22Rv1 (cell line): Measurements from ENCODE around the gene MOGAT2.
"Not testable (repeated sequence)": the region's sequence is repeated elsewhere in the genome, so short reads cannot be mapped to it uniquely, and the experiment has no call there.

Source experiments
- H3K27ac ChIP-seq: fragments of 450-650 bp; 2 replicates; pipeline ENCODE4 v1.5.1; 2017
- ZFX ChIP-seq: fragments of 450-650 bp; IDR thresholded peaks from 2 replicates; pipeline ENCODE4 v1.6.1; 2017; ENCODE audit warnings: antibody characterized with exemption, borderline replicate concordance
- TF ChIP-seq, protein P1 (sequence below): fragments of 450-650 bp; IDR thresholded peaks from 2 replicates; pipeline ENCODE4 v1.5.1; 2017; ENCODE audit warnings: mild to moderate bottlenecking

The MOGAT2 gene

DNA sequence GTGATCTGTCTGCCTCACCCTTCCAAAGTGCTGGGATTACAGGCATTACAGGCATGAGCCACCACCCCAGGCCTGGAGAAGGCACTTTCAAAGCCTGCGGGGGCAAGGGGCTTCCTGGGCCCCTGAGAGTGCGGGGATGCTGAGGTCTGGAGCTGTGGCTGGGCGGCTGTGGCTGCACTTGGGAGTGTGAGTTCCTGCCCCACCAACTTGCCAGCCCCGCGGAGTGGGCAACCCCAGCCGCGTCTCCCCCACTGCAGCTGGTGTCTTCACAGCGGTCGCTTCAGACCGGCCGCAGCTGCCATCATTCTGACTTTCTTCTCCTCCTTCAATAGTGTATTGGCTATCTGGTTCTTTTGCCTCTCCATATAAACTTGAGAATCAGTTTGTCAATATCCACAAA is 38.1 kb upstream of the MOGAT2 start:
- no peak for TF ChIP-seq ZFX
- TF ChIP-seq, protein P1, sequence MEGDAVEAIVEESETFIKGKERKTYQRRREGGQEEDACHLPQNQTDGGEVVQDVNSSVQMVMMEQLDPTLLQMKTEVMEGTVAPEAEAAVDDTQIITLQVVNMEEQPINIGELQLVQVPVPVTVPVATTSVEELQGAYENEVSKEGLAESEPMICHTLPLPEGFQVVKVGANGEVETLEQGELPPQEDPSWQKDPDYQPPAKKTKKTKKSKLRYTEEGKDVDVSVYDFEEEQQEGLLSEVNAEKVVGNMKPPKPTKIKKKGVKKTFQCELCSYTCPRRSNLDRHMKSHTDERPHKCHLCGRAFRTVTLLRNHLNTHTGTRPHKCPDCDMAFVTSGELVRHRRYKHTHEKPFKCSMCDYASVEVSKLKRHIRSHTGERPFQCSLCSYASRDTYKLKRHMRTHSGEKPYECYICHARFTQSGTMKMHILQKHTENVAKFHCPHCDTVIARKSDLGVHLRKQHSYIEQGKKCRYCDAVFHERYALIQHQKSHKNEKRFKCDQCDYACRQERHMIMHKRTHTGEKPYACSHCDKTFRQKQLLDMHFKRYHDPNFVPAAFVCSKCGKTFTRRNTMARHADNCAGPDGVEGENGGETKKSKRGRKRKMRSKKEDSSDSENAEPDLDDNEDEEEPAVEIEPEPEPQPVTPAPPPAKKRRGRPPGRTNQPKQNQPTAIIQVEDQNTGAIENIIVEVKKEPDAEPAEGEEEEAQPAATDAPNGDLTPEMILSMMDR: no peak
- H3K27ac ChIP-seq: no peak overlapping the region

DNA sequence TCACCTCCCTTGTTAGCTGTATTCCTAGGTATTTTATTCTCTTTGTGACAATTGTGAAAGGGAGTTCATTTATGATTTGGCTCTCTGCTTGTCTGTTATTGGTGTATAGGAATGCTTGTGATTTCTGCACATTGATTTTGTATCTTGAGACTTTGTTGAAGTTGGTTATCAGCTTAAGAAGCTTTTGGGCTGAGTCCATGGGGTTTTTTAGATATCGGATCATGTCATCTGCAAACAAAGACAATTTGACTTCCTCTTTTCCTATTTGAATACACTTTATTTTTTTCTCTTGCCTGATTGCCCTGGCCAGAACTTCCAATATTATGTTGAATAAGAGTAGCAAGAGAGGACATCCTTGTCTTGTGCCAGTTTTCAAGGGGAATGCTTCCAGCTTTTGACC is 33.8 kb upstream of the MOGAT2 start:
- H3K27ac ChIP-seq: not testable (repeated sequence)

DNA sequence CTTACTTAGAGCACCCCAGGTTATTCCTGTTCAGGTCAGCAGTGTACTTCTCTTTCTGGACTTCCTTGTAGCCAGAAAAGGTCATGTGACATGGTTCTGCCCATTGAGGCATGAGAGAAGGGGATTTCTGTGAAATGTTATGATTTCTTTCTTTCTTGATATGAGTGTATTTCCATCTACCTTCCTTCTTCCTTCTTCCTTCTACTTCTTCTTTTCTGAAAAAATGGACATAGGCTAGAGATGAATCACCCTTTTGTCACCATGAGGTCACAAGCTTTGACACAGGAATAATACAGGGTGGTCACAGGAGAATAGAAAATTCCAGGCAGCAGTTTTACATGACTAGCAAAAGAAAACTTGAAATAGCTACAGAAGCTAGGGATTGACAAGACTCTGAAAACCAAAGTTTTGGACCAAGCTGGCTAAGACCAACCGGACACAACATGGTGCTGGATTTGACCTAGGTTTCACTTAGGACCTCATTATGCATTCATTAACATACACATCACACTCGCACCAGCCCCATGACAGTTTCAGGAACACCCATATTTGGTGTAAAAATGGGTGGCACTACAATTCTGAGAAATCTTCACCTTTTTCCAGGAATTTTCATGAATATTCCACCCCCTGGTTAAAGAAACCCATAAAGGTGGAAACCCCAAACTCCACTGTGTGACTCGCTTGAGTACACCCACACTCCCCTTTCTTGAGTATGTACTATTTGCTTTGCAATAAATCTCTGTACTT is 27.6 kb upstream of the MOGAT2 start:
- H3K27ac ChIP-seq: no peak overlapping the region
- TF ChIP-seq, protein P1: no peak
- no peak for TF ChIP-seq ZFX

DNA sequence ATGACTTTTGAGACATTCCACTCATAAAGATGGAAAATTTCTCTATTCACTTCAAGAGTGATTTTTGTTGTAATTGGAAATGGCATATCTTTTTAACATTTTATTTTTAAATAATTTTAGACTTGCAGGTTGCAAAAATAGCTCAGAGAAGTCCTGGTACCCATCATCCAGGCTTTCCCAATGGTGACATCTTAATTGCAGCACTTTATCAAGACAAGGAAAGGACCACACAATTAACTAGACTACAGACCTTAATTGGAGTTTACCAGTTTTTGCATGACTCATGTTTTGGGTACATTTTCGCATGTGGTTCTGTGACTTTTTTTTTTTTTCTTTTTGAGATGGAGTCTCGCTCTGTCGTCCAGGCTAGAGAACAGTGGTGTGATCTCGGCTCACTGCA is 25.8 kb upstream of the MOGAT2 start:
- no peak overlapping the region for H3K27ac ChIP-seq
- TF ChIP-seq, protein P1: no peak
- TF ChIP-seq ZFX: no peak

DNA sequence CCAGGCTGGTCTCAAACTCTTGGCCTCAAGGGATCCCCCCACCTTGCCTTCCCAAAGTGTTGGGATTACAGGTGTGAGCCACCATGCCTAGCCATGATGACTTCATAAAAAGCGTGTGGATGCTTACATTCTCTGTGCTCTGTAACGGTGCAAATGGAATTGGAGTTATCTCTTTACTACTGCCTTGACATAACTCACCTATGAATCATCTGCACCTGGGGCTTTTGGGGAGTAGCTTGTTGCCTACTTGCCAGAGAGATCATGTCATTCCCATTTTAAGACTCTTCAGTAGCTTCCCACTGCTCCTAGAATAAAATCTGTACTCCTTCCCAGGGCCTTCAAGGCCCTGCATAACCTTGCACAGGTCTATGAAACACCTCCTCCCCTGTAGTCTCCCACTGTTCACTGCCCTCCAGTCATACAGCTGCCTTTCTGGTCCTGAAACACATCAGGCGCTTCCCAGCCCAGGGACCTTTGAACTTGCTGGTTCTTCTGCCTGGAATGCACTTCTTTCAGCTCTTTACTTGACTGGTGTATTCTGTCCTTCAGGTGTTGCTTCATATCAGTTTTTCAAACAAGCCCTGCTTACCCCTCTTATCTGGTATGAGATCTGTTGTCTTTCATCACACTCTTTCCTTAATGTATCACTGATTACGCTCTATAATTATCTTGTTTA is 19.6 kb upstream of the MOGAT2 start:
- no peak overlapping the region for H3K27ac ChIP-seq
- TF ChIP-seq, protein P1: no peak
- no peak for TF ChIP-seq ZFX

DNA sequence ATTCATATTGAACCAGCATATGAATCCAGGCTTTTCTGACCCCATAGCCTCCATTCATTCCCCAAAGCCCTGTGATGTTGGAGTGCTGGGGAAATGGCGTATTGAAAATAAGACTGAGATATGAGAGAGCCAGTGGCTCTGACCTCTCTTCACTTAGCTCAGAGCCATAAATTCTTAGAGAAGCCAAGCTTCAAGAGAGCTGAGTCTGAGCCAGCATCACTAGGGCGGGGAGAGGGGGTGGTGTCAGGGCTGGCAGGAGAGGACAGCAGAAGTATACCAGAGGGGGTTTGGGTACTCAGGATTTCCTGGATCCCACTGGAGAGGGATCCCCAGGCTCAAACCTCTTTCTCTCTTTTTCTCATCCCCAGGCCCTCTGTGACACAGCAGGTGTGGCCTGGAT is 16.7 kb upstream of the MOGAT2 start:
- TF ChIP-seq, protein P1: no peak
- TF ChIP-seq ZFX: no peak

DNA sequence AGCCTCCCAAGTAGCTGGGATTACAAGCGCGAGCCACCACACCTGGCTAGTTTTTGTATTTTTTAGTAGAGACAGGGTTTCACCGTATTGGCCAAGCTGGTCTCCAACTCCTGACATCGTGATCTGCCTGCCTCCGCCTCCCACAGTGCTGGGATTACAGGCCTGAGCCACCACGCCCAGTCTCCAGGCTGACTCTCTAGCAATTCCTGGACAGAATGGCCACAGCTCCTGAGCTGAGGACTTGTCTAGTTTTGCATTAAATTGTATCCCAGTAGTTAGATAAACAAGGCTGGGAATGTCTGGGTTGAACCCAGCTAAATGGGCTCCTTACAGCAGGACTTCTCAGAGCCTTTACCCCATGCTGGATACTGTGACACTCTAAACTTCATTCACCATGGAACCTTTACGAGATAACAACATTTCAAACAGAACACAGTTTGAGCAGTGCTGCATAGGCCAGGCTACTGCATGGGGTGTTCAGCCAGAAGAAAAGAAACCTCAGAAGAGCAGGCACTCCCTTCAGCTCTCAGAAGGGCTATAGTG is 13.9 kb upstream of the MOGAT2 start:
- TF ChIP-seq, protein P1: no peak
- no peak for TF ChIP-seq ZFX
- no peak overlapping the region for H3K27ac ChIP-seq

More for the DNA sequence above, 16.7 kb upstream of the MOGAT2 start:
- no peak overlapping the region for H3K27ac ChIP-seq
